Measurements from ENCODE around the gene DIP2C.
"Not testable (repeated sequence)": the region's sequence is repeated elsewhere in the genome, so short reads cannot be mapped to it uniquely, and the experiment has no call there.

The DIP2C gene

DNA sequence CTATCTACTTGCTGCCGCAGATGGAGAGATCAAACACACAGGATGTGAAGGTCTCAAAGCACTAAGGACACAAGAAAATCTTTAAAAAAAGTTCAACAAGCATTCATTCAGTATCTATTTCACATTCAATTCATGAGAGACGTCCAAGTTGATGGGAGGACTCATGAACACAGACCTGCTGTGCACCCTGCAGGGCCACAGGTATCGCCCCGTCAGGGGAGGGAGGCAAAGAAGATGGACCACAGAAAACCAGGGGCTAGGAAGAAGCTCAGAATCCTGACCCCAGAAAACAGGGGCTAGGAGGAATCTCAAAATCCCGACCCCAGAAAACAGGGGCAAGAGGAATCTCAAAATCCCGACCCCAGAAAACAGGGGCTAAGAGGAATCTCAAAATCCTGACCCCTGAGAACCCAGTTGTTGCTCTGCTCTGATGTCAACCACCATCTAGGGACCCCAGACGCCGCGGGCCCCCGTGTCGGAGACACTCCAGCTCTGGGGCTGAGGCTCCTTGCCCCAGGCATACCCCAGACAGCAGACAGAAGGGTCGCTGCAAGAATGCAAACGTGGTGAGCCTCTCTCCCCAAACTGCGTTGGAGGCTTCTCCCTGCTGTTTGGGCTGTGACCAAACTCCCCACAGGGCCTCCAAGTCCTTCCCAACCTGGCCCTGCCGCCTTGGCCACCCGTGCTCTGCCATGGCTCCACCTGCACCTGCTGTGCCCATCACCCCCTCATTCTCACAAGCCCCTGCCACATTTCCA is 197.6 kb downstream of the DIP2C start:
- no peak for DNase-seq

GRCh38 chr10:490891-491571 is 198.4 kb downstream of the DIP2C start:
- DNase-seq = no peak

DNA sequence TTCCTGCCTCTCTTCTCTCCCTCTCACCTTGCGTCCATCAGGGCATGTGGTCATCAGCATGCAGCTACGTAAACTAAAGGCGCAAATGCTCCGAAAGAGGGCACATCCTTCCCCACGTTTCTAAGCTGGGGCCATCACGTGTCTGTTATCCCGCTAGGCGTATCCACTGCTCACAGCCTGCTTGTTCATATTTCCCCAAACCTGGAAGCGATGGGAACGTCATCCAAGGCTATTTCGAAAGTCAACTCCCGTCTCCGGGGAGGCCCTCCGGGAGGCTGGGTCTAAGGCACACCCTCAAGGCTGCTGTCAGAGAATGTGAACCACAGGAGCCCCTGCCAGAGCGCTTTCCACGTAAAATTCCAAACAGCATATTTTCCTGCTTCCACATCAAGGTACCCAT is 199.2 kb downstream of the DIP2C start:
- no peak for DNase-seq

- DNase-seq = no peak
Observed at GRCh38 chr10:489330-489729, 200.1 kb downstream of the DIP2C start.

DNA sequence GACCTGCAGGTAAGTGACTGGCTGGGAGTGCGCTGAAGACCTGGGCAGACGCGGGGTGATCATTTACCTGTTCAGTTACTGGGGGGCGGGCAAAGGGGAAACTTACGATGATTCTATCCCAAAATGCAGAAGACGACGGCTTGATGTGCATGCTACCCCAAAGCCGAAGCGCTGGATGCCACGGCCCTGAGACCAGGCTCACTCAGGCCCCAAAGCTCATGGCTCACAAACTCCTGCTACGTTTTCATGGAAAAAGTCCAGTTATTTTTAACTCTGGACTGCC is 200.6 kb downstream of the DIP2C start:
- DNase-seq = no peak

GRCh38 chr10:488081-488932 is 201.2 kb downstream of the DIP2C start:
- DNase-seq = no peak

DNA sequence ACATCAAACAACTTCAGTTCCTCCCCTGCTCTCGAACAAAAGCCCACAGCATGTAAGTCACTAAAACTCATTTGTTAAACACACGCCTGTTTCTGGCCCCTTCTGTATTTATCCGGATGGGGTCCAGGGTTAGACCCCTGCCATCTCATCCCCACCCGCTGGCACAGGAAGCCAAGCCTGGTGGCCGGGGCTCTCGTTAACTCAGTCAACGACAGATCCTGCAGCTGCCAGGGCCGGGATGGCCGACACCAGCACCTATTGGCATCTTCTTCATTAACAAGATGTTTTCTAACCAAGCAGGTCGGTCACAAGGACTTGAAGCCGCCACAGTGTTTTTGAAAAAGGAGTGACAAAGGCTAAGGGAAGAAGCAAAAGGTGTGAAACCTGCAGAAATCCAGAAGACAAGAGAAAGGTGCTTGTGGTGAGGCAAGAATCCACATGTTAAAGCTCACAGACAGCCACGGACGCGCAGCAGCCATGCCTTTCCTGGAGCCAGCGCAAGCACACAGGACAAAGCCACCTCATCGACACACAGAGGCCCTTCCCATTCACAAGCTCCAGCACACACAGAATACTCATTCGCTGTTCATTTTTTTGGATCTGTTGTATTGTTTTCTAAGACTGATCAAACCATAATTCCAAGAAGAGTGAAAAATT is 202.7 kb downstream of the DIP2C start:
- DNase-seq = no peak

- DNase-seq = no peak
Observed at GRCh38 chr10:486206-486605, 203.3 kb downstream of the DIP2C start.

DNA sequence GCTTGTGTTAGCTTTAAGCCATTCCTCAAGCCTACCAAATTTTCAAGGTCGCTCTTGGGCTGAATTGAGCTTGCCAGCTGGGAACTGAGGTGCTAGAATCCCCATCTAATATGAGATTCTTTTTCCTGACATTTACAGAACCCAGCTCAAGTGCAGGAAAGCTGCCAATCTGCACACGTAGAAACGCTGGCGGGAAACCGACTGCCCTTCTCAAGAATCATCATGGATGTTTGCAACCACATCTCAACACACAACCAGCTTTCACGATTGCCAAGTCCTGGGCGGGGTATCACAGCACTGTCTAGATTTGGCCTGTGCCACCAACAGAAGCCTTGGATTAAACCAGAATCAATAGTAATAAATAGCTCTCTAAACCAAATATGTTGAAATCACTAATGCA is 203.7 kb downstream of the DIP2C start:
- no peak for DNase-seq

DNA sequence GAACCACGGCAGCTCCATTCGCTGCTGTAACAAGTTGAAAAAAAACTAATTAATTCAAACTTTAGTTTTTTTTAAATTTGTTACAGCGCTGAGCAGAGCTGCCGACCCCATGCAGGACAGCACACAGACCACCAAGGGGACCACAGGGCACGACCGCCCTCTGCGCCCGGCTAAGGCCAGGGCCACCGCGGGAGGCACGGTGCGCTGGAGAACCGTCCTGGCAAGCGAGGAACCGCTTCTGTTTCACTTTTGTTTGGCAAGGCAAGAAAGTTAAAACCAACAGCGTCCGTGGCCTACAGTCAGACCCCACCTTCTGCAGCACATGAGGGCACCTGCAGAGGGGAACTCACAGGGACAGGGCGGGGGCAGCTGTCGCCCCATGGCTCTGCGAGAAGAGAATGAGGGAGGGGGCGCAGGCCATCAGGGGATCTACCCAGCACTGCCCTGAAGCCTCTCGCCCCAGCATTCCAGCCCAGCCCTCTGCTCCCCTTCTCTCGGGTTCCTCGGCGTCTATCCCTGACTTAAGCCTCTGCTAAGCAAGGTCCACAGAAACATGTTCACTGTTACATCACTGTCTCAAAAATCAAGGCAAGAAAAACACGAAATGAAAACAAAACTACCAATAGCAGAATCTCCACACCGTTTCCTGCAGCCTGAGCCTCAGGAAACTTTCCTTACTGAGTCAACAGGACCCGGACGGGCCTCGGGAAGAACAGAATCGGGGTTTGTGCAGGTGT is 204.4 kb downstream of the DIP2C start:
- DNase-seq = no peak

- no peak for DNase-seq
Observed at GRCh38 chr10:484441-484924, 205.0 kb downstream of the DIP2C start.

DNA sequence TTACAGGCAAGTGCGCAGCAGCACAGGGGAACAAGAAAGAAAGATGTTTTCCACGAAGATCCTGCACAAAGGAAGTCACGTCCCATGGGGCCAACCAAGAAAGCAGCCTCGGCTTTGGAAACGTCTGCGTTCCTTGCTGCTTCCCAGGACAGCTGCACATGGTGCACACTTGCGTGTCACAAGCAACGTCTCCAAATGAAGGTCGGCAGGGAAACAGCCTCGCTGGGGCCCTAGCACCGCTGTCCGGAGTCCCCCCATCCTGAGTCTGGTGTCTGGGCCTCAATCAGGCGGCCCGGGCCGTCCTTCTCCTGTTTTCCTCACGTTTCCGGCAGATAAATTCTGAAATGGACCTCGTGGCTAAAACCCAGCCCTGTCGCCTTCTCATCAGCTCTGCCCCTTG is 206.2 kb downstream of the DIP2C start:
- no peak for DNase-seq

DNA sequence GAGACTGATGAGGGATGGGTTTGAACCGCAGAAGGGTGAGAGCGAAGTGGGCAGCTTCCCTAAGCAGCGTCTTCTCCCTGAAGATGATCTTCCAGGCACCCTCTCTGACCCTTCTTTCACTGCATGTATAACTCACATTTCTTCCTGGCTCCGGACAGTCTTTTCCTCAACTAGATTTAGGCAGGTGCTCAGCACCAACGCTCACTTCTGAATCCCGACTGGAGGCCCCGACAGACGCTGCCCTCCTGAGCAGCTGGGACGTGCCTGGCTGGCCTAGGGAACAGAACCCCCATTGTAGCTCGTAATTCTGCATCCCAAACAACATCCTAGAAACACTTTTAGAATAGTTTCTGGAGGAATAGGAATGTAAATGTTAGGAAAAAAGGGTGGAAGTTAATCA is 206.6 kb downstream of the DIP2C start:
- no peak for DNase-seq

- no peak for DNase-seq
Observed at GRCh38 chr10:482051-482501, 207.4 kb downstream of the DIP2C start.

- no peak for DNase-seq
Observed at GRCh38 chr10:481628-482027, 207.8 kb downstream of the DIP2C start.

DNA sequence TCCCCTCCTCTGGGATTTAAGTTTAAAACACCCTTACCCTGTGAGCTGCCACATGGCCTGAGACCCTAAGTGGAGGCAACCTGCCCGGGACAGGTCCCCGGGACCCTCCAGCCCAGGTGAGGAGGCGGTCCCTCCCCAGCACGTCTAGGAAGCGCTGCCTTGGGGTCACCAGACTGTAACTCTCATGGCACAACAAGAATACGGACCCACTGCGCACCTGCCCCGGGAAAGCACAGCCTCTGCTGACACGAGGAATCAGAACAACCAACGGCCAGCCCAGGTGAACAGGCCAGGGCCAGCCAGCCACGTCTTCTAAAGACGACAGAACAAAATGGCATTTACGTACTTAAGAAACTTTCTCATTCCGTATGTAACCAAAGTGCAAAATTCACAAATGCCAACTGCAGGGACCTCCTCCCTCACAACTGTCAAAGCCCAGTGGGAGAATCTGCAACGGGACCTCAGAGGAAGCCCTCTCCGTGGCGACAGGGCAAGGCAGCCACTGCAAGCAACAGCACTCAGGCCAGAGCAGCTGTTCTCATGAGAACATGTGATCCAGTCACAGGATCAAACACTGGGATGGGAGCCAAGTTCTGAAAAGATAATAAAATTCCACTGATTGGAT is 208.4 kb downstream of the DIP2C start:
- DNase-seq = peak; percentile 15

- no peak for DNase-seq
Observed at GRCh38 chr10:480498-480927, 209.0 kb downstream of the DIP2C start.

DNA sequence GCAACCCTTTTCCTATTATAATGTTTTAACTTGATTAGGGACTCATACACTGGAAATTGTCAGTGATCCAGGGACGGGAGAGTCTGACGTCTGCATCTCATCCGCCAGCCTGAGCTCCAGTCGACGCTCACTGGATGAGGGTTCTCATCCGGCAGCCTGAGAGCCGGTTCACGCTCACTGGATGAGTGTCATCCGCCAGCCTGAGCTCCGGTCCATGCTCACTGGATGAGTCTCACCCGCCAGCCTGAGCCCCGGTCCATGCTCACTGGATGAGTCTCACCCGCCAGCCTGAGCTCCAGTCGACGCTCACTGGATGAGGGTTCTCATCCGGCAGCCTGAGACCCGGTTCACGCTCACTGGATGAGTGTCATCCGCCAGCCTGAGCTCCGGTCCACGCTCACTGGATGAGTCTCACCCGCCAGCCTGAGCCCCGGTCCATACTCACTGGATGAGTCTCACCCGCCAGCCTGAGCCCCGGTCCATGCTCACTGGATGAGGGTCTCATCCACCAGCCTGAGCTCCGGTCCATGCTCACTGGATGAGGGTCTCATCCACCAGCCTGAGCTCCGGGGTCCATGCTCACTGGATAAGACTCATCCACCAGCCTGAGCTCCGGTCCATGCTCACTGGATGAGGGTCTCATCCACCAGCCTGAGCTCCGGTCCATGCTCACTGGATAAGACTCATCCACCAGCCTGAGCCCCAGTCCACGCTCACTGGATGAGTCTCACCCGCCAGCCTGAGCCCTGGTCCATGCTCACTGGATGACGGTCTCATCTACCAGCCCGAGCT is 209.6 kb downstream of the DIP2C start:
- not testable (repeated sequence) for DNase-seq

DNA sequence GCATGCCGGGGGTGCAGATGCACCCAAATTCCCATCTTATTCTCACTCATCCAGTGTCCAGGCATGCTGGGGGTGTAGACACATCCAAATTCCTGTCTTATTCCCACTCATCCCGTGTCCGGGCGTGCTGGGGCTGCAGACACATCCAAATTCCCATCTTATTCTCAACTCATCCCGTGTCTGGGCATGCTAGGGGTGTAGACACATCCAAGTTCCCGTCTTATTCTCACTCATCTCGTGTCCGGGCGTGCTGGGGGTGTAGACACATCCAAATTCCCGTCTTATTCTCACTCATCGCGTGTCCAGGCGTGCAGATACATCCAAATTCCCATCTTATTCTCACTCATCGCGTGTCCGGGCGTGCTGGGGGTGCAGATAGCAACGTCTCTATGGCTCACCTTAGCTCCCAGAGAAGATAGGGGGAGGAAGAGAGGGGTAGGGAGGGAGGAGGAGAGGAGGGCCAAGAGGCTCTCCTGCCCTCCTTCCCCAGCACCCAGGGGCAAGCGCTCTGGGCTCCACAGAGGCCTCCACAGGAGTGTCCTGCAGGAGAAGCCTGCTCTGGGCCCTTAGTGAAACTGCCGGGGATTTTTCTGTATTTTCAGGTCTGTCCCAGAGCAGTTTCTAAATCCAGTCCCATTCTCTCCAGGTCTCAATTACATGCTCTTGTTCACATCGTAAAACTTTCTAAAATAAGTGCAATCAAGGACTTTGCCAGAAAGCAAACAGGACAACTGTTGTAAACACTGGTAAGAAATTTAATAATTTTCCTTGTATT is 210.8 kb downstream of the DIP2C start:
- no peak for DNase-seq

DNA sequence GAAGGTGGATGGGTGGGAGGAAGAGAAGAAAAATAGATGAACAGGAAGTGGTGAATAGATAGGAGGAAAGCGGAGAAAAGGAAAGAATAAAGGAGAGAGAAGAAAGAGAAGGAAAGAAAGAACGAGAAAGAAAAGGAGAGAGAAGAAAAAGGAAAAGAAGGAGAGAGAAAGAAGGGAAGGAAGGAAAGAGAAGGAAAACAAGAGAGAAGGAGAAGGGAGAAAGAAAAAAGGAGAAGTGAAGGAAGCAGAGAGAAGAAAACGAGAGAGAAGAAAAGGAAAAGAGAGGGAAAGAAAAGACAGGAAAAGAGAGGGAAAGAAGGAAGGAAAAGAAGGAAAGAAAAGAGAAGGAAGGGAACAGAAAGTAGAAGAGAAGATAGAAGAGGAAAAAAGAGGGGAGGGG is 211.8 kb downstream of the DIP2C start:
- no peak for DNase-seq

All from NCI-H1436 (cell line).